GM12875 (cell line): ENCODE measurements around the gene FAM83F.

Experiments
- H3K4me3 ChIP-seq: one replicate; pipeline ENCODE4 v1.5.1; 2011; ENCODE audit warnings: low read depth, low read length, control low read depth
- CTCF ChIP-seq: IDR thresholded peaks from 2 replicates; pipeline ENCODE4 v1.5.1; 2011; ENCODE audit warnings: low read depth, mild to moderate bottlenecking, control low read depth, inconsistent platforms, low read length, moderate library complexity, borderline replicate concordance; ENCODE audit not compliant: insufficient read depth

The FAM83F gene

GRCh38 chr22:39967996-39968972 is 26.5 kb upstream of the FAM83F start:
- no peak for TF ChIP-seq CTCF
- no peak overlapping the region for H3K4me3 ChIP-seq

GRCh38 chr22:39970742-39971141 is 24.0 kb upstream of the FAM83F start:
- TF ChIP-seq CTCF, result no peak
- no peak overlapping the region for H3K4me3 ChIP-seq

GRCh38 chr22:39972641-39973040 is 22.1 kb upstream of the FAM83F start:
- no peak overlapping the region for H3K4me3 ChIP-seq

GRCh38 chr22:39973656-39974055 is 21.1 kb upstream of the FAM83F start:
- no peak for TF ChIP-seq CTCF
- no peak overlapping the region for H3K4me3 ChIP-seq

More at GRCh38 chr22:39972641-39973040, 22.1 kb upstream of the FAM83F start:
- TF ChIP-seq CTCF, result no peak

- no peak overlapping the region for H3K4me3 ChIP-seq
- TF ChIP-seq CTCF, result no peak
Measured at GRCh38 chr22:39974065-39974464, 20.7 kb upstream of the FAM83F start.

- H3K4me3 ChIP-seq, result no peak overlapping the region
- no peak for TF ChIP-seq CTCF
Measured at GRCh38 chr22:39979048-39979447, 15.7 kb upstream of the FAM83F start.

GRCh38 chr22:39979458-39979857 is 15.3 kb upstream of the FAM83F start:
- no peak for TF ChIP-seq CTCF

More at GRCh38 chr22:39979458-39979857, 15.3 kb upstream of the FAM83F start:
- no peak overlapping the region for H3K4me3 ChIP-seq
